Muscle of back (tissue), 11 donors: Measurements from ENCODE around the gene GPR15LG. TPM values are rescaled to one million over a fixed set of nuclear protein-coding genes. Genes with fewer than 3 reads are reported as not detected.

ENCODE experiments used
- DNase-seq, 3 donors: peaks; one replicate each; pipeline versions ENCODE4 v3.0.0 to v3.0.0-alpha.2; 2013
- polyA plus RNA-seq, 10 donors: library from polyadenylated mRNA; unstranded; fragments of 120-200 nt; gene quantifications; one replicate each; pipeline ENCODE4 v1.2.1, GENCODE V29; 2013; ENCODE audit not compliant: insufficient read length in 10 of 10

GPR15LG gene
- polyA plus RNA-seq, 10 donors, result 0.20 to 0.23 TPM; not detected in 8

GRCh38 chr10:84214046-84214572 is 40.5 kb downstream of the GPR15LG start:
- no peak for DNase-seq

- DNase-seq, result no peak
Observed at GRCh38 chr10:84214612-84215235, 41.1 kb downstream of the GPR15LG start.

GRCh38 chr10:84216834-84217233 is 43.2 kb downstream of the GPR15LG start:
- DNase-seq, result no peak

- no peak for DNase-seq
Observed at GRCh38 chr10:84217746-84218145, 44.1 kb downstream of the GPR15LG start.

- DNase-seq, result no peak
Observed at GRCh38 chr10:84221916-84222315, 48.3 kb downstream of the GPR15LG start.

- peak; percentile 6 to 52 (median 22) for DNase-seq
Observed at GRCh38 chr10:84224411-84225028, 50.9 kb downstream of the GPR15LG start.

GRCh38 chr10:84225427-84226173 is 52.0 kb downstream of the GPR15LG start, which contains the start of gene LRIT2:
TSS of gene LRIT2 (minus strand) at chr10:84225544. CDS start at chr10:84225520, 24 bp downstream.
- DNase-seq, result peak in 1 of 3 donors; percentile 43

- no peak for DNase-seq
Observed at GRCh38 chr10:84226616-84227015, 53.0 kb downstream of the GPR15LG start.

GRCh38 chr10:84227810-84228209 is 54.2 kb downstream of the GPR15LG start:
- no peak for DNase-seq

GRCh38 chr10:84230359-84230758 is 56.8 kb downstream of the GPR15LG start:
- DNase-seq, result no peak

GRCh38 chr10:84232376-84232775 is 58.8 kb downstream of the GPR15LG start:
- no peak for DNase-seq

GRCh38 chr10:84233940-84234339 is 60.3 kb downstream of the GPR15LG start:
- no peak for DNase-seq

GRCh38 chr10:84234479-84234878 is 60.9 kb downstream of the GPR15LG start:
- no peak for DNase-seq

Other genes starting within 250 kb of the GPR15LG start
- 100 to 1,000 TPM in 9 of 10 donors, 10 to 100 TPM in 1; 97.5 to 125 (median 113) TPM for gene GHITM, start 34.3 kb upstream of the GPR15LG start, polyA plus RNA-seq
- gene CDHR1, start 20.7 kb downstream of the GPR15LG start, polyA plus RNA-seq, result 1 to 10 TPM in 7 of 10 donors, under 1 TPM in 3; 0.31 to 2.1 (median 1.2) TPM
- not detected for gene LRIT2, start 51.7 kb downstream of the GPR15LG start, polyA plus RNA-seq
- gene LRIT1, start 67.7 kb downstream of the GPR15LG start, polyA plus RNA-seq, result not detected
- 10 to 100 TPM in 8 of 10 donors, 1 to 10 TPM in 2; 8.2 to 32.9 (median 16.3) TPM for gene RGR, start 71.3 kb downstream of the GPR15LG start, polyA plus RNA-seq
- gene CCSER2, start 154.8 kb downstream of the GPR15LG start, polyA plus RNA-seq, result 10 to 100 TPM; 28.5 to 66.1 (median 50.2) TPM